GM10266 (cell line): Measurements from ENCODE around the gene ADARB2.

ENCODE experiments used
- DNase-seq: peaks from one replicate; pipeline ENCODE4 v3.0.0; 2012; ENCODE audit errors: extremely low spot score
- CTCF ChIP-seq: IDR thresholded peaks from 2 replicates; pipeline ENCODE4 v1.5.1; 2012; ENCODE audit warnings: mild to moderate bottlenecking, low read depth; ENCODE audit not compliant: control insufficient read depth, insufficient read depth; ENCODE audit errors: missing control alignments

ADARB2 gene

GRCh38 chr10:1217661-1218060 is 519.7 kb downstream of the ADARB2 start:
- no peak for DNase-seq
- TF ChIP-seq CTCF = no peak

- DNase-seq = no peak
These were observed 520.1 kb downstream of the ADARB2 start for GRCh38 chr10:1217237-1217587.

GRCh38 chr10:1216574-1217236 is 520.6 kb downstream of the ADARB2 start:
- no peak for DNase-seq
- no peak for TF ChIP-seq CTCF

More at GRCh38 chr10:1217237-1217587, 520.1 kb downstream of the ADARB2 start:
- no peak for TF ChIP-seq CTCF

- no peak for TF ChIP-seq CTCF
- no peak for DNase-seq
These were observed 521.3 kb downstream of the ADARB2 start for GRCh38 chr10:1215862-1216573.

- no peak for DNase-seq
- TF ChIP-seq CTCF = no peak
These were observed 522.3 kb downstream of the ADARB2 start for GRCh38 chr10:1214882-1215540.

GRCh38 chr10:1214071-1214675 is 523.2 kb downstream of the ADARB2 start:
- no peak for DNase-seq
- TF ChIP-seq CTCF = no peak
